ENCODE results near the gene PLXDC1.

PLXDC1 gene

DNA sequence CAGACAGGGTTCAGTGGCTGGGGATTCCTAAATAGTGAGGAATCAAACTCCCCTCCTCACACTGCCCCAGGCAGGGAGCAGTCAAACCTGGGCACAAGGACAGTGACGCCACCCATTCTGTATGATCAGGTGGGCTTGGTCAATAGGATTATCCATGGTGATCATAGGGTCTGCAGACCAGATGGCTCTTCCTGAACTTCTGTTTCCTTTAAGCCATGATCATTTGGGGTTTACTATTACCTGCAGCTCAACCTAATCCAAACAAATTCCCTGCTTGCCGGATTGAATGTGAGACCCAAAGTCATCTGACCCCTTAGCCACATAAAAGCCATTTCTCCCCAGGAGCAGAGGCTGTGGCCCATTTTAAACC is 54.3 kb downstream of the PLXDC1 start:
- in situ Hi-C loops (cut with HindIII; ENCODE audit: low pct_ligation_motif_present, low sequenced_read_pairs): no loop called here
- no peak overlapping the region for H3K4me3 ChIP-seq (ENCODE audit: low read depth, low read length)
- DNase-seq: no peak
- peaks cover 4% of the 10 kb centered on the region for H3K27me3 ChIP-seq (replicated peaks)
- TF ChIP-seq, protein P1, sequence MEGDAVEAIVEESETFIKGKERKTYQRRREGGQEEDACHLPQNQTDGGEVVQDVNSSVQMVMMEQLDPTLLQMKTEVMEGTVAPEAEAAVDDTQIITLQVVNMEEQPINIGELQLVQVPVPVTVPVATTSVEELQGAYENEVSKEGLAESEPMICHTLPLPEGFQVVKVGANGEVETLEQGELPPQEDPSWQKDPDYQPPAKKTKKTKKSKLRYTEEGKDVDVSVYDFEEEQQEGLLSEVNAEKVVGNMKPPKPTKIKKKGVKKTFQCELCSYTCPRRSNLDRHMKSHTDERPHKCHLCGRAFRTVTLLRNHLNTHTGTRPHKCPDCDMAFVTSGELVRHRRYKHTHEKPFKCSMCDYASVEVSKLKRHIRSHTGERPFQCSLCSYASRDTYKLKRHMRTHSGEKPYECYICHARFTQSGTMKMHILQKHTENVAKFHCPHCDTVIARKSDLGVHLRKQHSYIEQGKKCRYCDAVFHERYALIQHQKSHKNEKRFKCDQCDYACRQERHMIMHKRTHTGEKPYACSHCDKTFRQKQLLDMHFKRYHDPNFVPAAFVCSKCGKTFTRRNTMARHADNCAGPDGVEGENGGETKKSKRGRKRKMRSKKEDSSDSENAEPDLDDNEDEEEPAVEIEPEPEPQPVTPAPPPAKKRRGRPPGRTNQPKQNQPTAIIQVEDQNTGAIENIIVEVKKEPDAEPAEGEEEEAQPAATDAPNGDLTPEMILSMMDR (IDR thresholded peaks at IDR 0.05; ENCODE audit: low read depth, low read length, missing control alignments): no peak
- no peak overlapping the region for H3K27ac ChIP-seq
- no peaks in the 10 kb centered on the region for H3K36me3 ChIP-seq (replicated peaks)

DNA sequence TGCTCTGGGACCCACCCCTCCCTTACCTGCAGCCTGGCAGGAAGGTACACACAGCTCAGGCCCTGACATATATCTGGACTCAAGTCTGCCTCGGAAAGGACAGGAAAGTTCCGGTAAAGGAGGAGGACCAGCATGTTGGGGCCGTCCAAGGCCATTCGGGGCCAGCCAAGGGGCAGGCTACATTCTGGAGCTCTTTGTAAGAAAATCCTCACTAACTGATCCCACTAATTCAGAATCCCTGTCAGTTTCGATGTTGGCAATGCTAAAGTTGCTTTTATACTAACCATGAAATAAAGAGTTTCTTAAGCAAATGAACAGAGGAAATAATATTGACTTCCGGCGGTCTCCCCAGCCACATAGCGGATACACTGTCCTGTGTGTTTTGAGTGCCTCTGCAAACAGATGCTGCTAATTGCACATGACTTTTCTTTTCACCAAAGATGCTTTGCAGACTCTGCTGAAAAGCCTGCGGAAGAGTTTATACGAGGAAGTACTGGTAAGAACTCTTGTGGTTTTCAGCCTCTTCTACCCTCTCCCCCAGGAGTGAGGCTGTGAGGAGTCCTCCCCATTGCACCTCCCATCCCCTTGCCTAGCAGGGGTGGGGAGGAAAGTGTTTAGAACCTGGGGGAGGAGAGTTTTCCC is 54.8 kb downstream of the PLXDC1 start:
- in situ Hi-C loops (cut with HindIII; ENCODE audit: low pct_ligation_motif_present, low sequenced_read_pairs): no loop called here
- Histone ChIP-seq H3K36me3 (replicated peaks) (no peaks in the 10 kb centered on the region), H3K27me3 (replicated peaks) (peaks cover 4% of the 10 kb centered on the region), H3K27ac (no peak overlapping the region), H3K4me3 (ENCODE audit: low read depth, low read length) (no peak overlapping the region)
- no peak for DNase-seq
- TF ChIP-seq, protein P1 (IDR thresholded peaks at IDR 0.05; ENCODE audit: low read depth, low read length, missing control alignments): no peak

DNA sequence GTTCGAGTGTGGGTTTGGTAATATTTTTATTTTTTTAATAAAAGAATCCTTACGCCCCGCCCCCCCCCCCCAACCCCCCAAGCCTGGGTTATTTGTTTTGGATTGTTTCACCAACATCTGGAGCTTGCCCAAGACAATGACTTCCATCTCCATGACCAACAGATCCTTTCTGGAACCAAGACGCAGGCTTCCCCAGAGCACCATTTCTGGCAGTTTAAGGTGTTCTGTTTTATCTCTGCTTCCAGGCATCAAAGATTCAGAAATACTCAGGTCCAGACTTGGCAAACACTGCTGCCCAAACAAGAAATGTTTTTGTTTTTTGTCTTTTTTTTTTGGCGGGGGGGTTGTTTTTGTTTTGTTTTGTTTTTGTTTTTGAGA is 56.1 kb downstream of the PLXDC1 start:
- DNase-seq: no peak
- in situ Hi-C loops (cut with HindIII; ENCODE audit: low pct_ligation_motif_present, low sequenced_read_pairs): no loop called here
- TF ChIP-seq, protein P1 (IDR thresholded peaks at IDR 0.05; ENCODE audit: low read depth, low read length, missing control alignments): no peak
- Histone ChIP-seq H3K36me3 (replicated peaks) (no peaks in the 10 kb centered on the region), H3K27me3 (replicated peaks) (peaks cover 4% of the 10 kb centered on the region), H3K27ac (no peak overlapping the region), H3K4me3 (ENCODE audit: low read depth, low read length) (no peak overlapping the region)

DNA sequence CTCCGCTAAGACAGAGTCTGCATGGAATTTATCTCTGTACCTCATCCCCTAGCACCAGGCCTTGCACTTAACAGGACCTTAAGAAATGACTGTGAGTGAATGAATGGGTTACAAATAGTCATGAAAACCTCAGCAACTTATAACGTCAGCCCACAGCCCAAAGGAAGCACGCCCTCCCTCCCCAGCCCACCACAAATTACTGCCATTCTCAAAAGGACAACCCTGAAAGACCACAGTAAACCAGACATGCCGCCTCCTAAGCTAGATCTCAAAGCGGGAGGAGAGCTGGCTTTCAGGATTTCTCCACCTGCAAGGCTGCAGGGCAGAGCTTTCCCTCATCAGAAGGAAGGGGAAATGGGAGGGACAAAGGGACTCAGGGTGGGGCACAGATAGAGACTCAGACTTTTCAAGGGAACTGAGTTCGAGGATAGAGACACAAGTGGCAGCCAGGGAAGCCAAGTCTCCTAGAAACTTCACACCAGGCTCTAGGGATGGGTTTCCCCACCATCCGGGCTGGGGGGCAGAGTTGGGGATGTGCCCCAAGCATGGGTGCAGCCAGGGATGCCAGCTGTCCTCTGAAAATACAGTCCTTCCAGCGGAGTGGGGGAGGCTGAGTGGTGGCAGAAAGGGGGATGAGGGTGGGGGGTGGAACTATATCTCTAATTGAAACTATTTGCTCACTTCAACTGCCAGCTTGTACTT is 56.7 kb downstream of the PLXDC1 start:
- Histone ChIP-seq H3K27me3 (replicated peaks) (peaks cover 4% of the 10 kb centered on the region), H3K4me3 (ENCODE audit: low read depth, low read length) (no peak overlapping the region), H3K36me3 (replicated peaks) (no peaks in the 10 kb centered on the region), H3K27ac (no peak overlapping the region)
- in situ Hi-C loops (cut with HindIII; ENCODE audit: low pct_ligation_motif_present, low sequenced_read_pairs): no loop called here
- TF ChIP-seq, protein P1 (IDR thresholded peaks at IDR 0.05; ENCODE audit: low read depth, low read length, missing control alignments): no peak
- DNase-seq: no peak

DNA sequence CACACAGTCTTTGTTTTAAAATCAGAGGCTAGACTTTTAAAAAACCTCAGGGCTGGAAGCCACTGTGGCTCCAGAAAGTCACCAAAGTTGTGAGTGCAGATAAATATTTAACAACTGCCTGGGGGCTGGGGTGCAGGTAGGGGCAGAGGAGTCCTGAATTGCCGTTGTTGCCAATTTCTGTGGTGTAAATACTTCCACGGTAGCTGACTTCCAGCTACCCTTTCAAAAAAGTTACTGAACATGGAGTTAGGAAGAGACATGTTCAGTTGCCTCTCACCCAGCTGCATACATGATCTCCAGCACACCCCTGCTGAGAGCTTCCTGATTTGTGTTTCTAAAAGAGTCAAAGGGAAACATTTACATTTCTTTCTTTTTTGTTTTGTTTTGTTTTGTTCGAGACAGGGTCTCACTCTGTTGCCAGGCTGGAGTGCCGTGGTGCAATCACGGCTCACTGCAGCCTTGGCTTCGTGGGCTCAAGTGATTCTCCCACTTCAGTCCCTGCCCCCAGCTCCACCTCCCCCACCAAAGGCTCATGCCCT is 58.7 kb downstream of the PLXDC1 start:
- Histone ChIP-seq H3K36me3 (replicated peaks) (no peaks in the 10 kb centered on the region), H3K27ac (no peak overlapping the region), H3K27me3 (replicated peaks) (no peaks in the 10 kb centered on the region), H3K4me3 (ENCODE audit: low read depth, low read length) (no peak overlapping the region)
- TF ChIP-seq, protein P1 (IDR thresholded peaks at IDR 0.05; ENCODE audit: low read depth, low read length, missing control alignments): no peak
- no peak for DNase-seq
- in situ Hi-C loops (cut with HindIII; ENCODE audit: low pct_ligation_motif_present, low sequenced_read_pairs): no loop called here
